GM23338 (cell line): Measurements from ENCODE around the gene LHX4. TPM values are rescaled to one million over a fixed set of nuclear protein-coding genes. Genes with fewer than 3 reads are reported as not detected.

Experiments
- ATAC-seq: fragments of 200-7000 bp; cut with Tn5 transposase; 3 replicates; pipeline ENCODE4 v1.9.1; 2020
- DNase-seq: peaks from one replicate; pipeline ENCODE4 v3.0.0-alpha.2; 2015; ENCODE audit warnings: low spot score
- H2AFZ ChIP-seq: fragments of 200-600 bp; sonication (generic); 2 replicates; pipeline ENCODE4 v1.8.0; 2016; ENCODE audit warnings: antibody characterized with exemption, mild to moderate bottlenecking, moderate library complexity
- H3F3A ChIP-seq: fragments of 200-600 bp; sonication (generic); replicated peaks from 2 replicates; pipeline ENCODE4 v1.8.0; 2017; ENCODE audit warnings: antibody characterized with exemption, mixed run types, low read depth
- H3K27ac ChIP-seq: fragments of 200-600 bp; sonication (generic); 2 replicates; pipeline ENCODE4 v1.6.1; 2016; ENCODE audit warnings: low read depth
- H3K27me3 ChIP-seq: fragments of 200-600 bp; sonication (generic); 2 replicates; pipeline ENCODE4 v1.8.0; 2016; ENCODE audit warnings: mild to moderate bottlenecking, mixed run types, moderate library complexity; ENCODE audit not compliant: insufficient read depth
- H3K36me3 ChIP-seq: fragments of 200-600 bp; sonication (generic); 2 replicates; pipeline ENCODE4 v1.8.0; 2016; ENCODE audit warnings: mild to moderate bottlenecking; ENCODE audit not compliant: insufficient read depth
- H3K4me1 ChIP-seq: fragments of 200-600 bp; sonication (generic); 2 replicates; pipeline ENCODE4 v1.8.0; 2016; ENCODE audit warnings: mild to moderate bottlenecking, moderate library complexity; ENCODE audit not compliant: insufficient read depth
- H3K4me2 ChIP-seq: fragments of 200-600 bp; sonication (generic); 2 replicates; pipeline ENCODE4 v1.7.1; 2017; ENCODE audit warnings: mixed run types
- H3K4me3 ChIP-seq: fragments of 200-600 bp; sonication (generic); 2 replicates; pipeline ENCODE4 v1.6.1; 2016; ENCODE audit warnings: mixed run types
- H3K79me2 ChIP-seq: fragments of 200-600 bp; sonication (generic); replicated peaks from 2 replicates; pipeline ENCODE4 v1.8.0; 2017; ENCODE audit warnings: mild to moderate bottlenecking; ENCODE audit not compliant: insufficient read depth
- H3K9me2 ChIP-seq: fragments of 200-600 bp; sonication (generic); 2 replicates; pipeline ENCODE4 v1.8.0; 2017; ENCODE audit not compliant: insufficient read depth
- H4K20me1 ChIP-seq: fragments of 200-600 bp; sonication (generic); replicated peaks from 2 replicates; pipeline ENCODE4 v1.8.0; 2017; ENCODE audit warnings: mild to moderate bottlenecking; ENCODE audit not compliant: insufficient read depth
- H3K27ac Mint-ChIP-seq: 2 replicates; pipeline ENCODE4 v1.8.0; 2020; ENCODE audit warnings: inconsistent platforms, mild to moderate bottlenecking, moderate library complexity, mixed read lengths
- H3K27me3 Mint-ChIP-seq: 3 replicates; pipeline ENCODE4 v1.8.0; 2022; ENCODE audit warnings: low read depth, mild to moderate bottlenecking, moderate library complexity, mixed read lengths, inconsistent platforms; ENCODE audit not compliant: insufficient read depth, poor library complexity
- H3K36me3 Mint-ChIP-seq: 3 replicates; pipeline ENCODE4 v1.8.0; 2021; ENCODE audit warnings: low read depth, mild to moderate bottlenecking, inconsistent platforms, moderate library complexity, mixed read lengths
- H3K4me1 Mint-ChIP-seq: 3 replicates; pipeline ENCODE4 v1.8.0; 2020; ENCODE audit warnings: mild to moderate bottlenecking, inconsistent platforms, mixed read lengths
- H3K4me3 Mint-ChIP-seq: 3 replicates; pipeline ENCODE4 v1.8.0; 2021; ENCODE audit warnings: moderate library complexity, mild to moderate bottlenecking, inconsistent platforms, mixed read lengths
- H3K9me3 Mint-ChIP-seq: 3 replicates; pipeline ENCODE4 v1.8.0; 2020; ENCODE audit warnings: moderate library complexity, mild to moderate bottlenecking, inconsistent platforms, mixed read lengths
- CREB1 ChIP-seq: fragments of 250-450 bp; sonication (Bioruptor Pico); IDR thresholded peaks from 2 replicates; pipeline ENCODE4 v1.5.0; 2020; ENCODE audit warnings: low read depth, mild to moderate bottlenecking, moderate library complexity
- CTCF ChIP-seq, 2 experiments: fragments of 200-600 bp in 1 of 2; sonication (generic) in 1 of 2; conservative IDR thresholded peaks; 2 replicates each; pipeline versions ENCODE4 v1.5.1 to v1.6.1; 2016 to 2017; ENCODE audit warnings: antibody characterized with exemption in 2 of 2, low read depth in 2 of 2, mild to moderate bottlenecking in 2 of 2, moderate library complexity in 1 of 2
- ETS1 ChIP-seq: IDR thresholded peaks from 2 replicates; pipeline ENCODE4 v1.6.1; 2016; ENCODE audit warnings: antibody characterized with exemption
- EZH2 ChIP-seq: fragments of 200-600 bp; sonication (generic); IDR thresholded peaks from one replicate; pipeline ENCODE4 v1.8.0; 2017; ENCODE audit warnings: antibody characterized with exemption, mild to moderate bottlenecking, low read depth; ENCODE audit not compliant: unreplicated experiment
- EZH2phosphoT487 ChIP-seq: fragments of 200-600 bp; sonication (generic); IDR thresholded peaks from one replicate; pipeline ENCODE4 v1.8.1; 2018; ENCODE audit warnings: antibody characterized with exemption; ENCODE audit not compliant: unreplicated experiment
- JUNB ChIP-seq: IDR thresholded peaks from one replicate; pipeline ENCODE4 v1.6.1; 2016; ENCODE audit warnings: antibody characterized with exemption; ENCODE audit not compliant: unreplicated experiment
- NANOG ChIP-seq: IDR thresholded peaks from 2 replicates; pipeline ENCODE4 v1.6.1; 2016; ENCODE audit warnings: antibody characterized with exemption, borderline replicate concordance
- POLR2AphosphoS5 ChIP-seq: IDR thresholded peaks from 2 replicates; pipeline ENCODE4 v1.6.1; 2016; ENCODE audit warnings: antibody characterized with exemption, low read depth
- REST ChIP-seq: IDR thresholded peaks from one replicate; pipeline ENCODE4 v1.6.1; 2018; ENCODE audit warnings: antibody characterized with exemption; ENCODE audit not compliant: unreplicated experiment
- STAT1 ChIP-seq: IDR thresholded peaks from one replicate; pipeline ENCODE4 v1.6.1; 2016; ENCODE audit warnings: antibody characterized with exemption; ENCODE audit not compliant: unreplicated experiment
- ZNF114 ChIP-seq: fragments of 250-450 bp; sonication (Bioruptor Pico); IDR thresholded peaks from 2 replicates; pipeline ENCODE4 v1.5.0; 2020; ENCODE audit warnings: mild to moderate bottlenecking, moderate library complexity
- ZNF331 ChIP-seq: fragments of 250-450 bp; sonication (Bioruptor Pico); IDR thresholded peaks from 2 replicates; pipeline ENCODE4 v1.5.0; 2020; ENCODE audit warnings: low read depth, mild to moderate bottlenecking, moderate library complexity
- ZNF462 ChIP-seq: fragments of 250-450 bp; sonication (Bioruptor Pico); IDR thresholded peaks from 2 replicates; pipeline ENCODE4 v1.5.0; 2020; ENCODE audit warnings: mild to moderate bottlenecking, moderate library complexity
- polyA plus RNA-seq: library from polyadenylated mRNA; unstranded; fragments of >200 nt; fragmentation: Nextera tagmentation; extraction: Ambion mirVana; gene quantifications from 2 replicates; pipeline ENCODE4 v1.2.1, GENCODE V29; 2016
- total RNA-seq: library from RNA; depleted of rRNA; stranded (reverse); fragments of >200 nt; shearing (Covaris generic); gene quantifications from 2 replicates; pipeline ENCODE4 v1.2.3, GENCODE V29; 2014

LHX4 gene
- total and polyA plus RNA-seq, 2 experiments from 2014 or later, result 1.4 to 2.5 TPM

- DNase-seq, result no peak
- Histone ChIP-seq H3F3A (no peaks in the 10 kb centered on the region; the same call in 1 of the 2 replicates), H4K20me1 (no peaks in the 10 kb centered on the region; the same call in 1 of the 2 replicates), H3K27me3 (no peaks in the 10 kb centered on the region), H3K79me2 (no peaks in the 10 kb centered on the region), H3K4me3 (no peak overlapping the region), H3K9me2 (no peaks in the 10 kb centered on the region), H3K4me1 (no peaks in the 10 kb centered on the region), H3K36me3 (no peaks in the 10 kb centered on the region), H2AFZ (no peak overlapping the region), H3K27ac (no peak overlapping the region), H3K4me2 (no peak overlapping the region)
- H3K4me1 Mint-ChIP-seq, result peaks cover 5% of the 10 kb centered on the region
- H3K4me3 Mint-ChIP-seq, result no peak overlapping the region
- H3K36me3 Mint-ChIP-seq, result peaks cover 3% of the 10 kb centered on the region; the same call in 2 of the 3 replicates
- H3K27ac Mint-ChIP-seq, result no peak overlapping the region
- H3K9me3 Mint-ChIP-seq, result no peaks in the 10 kb centered on the region
- no peak for ATAC-seq
- TF ChIP-seq ZNF114 (no peak), ZNF331 (no peak), EZH2phosphoT487 (no peak), NANOG (no peak), JUNB (no peak), EZH2 (no peak), REST (no peak), CTCF (conservative IDR thresholded peaks at IDR 0.05; ENCODE audit: low read depth in 2 of 2) (no peak), POLR2AphosphoS5 (no peak), STAT1 (no peak), ZNF462 (CRISPR knock-in tag) (no peak), CREB1 (CRISPR knock-in tag) (no peak), ETS1 (no peak)
- H3K27me3 Mint-ChIP-seq, result peaks cover 8% of the 10 kb centered on the region
Measured at GRCh38 chr1:180182643-180183311, 47.3 kb upstream of the LHX4 start.
